H9 (cell line): ENCODE results near the gene SLC24A3. TPM values are rescaled to one million over a fixed set of nuclear protein-coding genes. Genes with fewer than 3 reads are reported as not detected.

ENCODE experiments used
- DNase-seq: peaks from one replicate; pipeline ENCODE4 v3.0.0-alpha.2; 2017
- H2AFZ ChIP-seq: one replicate; pipeline ENCODE4 v1.6.1; 2013; ENCODE audit warnings: mild to moderate bottlenecking, low read length, control low read depth, moderate library complexity
- H2AK5ac ChIP-seq: 2 replicates; pipeline ENCODE4 v1.6.1; 2013; ENCODE audit warnings: low read length, control low read depth, mixed read lengths; ENCODE audit not compliant: insufficient read length
- H2BK120ac ChIP-seq: one replicate; pipeline ENCODE4 v1.6.1; 2013; ENCODE audit warnings: low read depth, mild to moderate bottlenecking, low read length, control low read depth, inconsistent platforms; ENCODE audit not compliant: poor library complexity, severe bottlenecking
- H2BK12ac ChIP-seq: 2 replicates; pipeline ENCODE4 v1.6.1; 2013; ENCODE audit warnings: low read length, control low read depth, mixed read lengths, low read depth; ENCODE audit not compliant: insufficient read length
- H2BK15ac ChIP-seq: 2 replicates; pipeline ENCODE4 v1.6.1; 2013; ENCODE audit warnings: low read depth, low read length, control low read depth
- H2BK20ac ChIP-seq: one replicate; pipeline ENCODE4 v1.6.1; 2013; ENCODE audit warnings: low read depth, mild to moderate bottlenecking, low read length, control low read depth, inconsistent platforms; ENCODE audit not compliant: poor library complexity, severe bottlenecking
- H2BK5ac ChIP-seq: 2 replicates; pipeline ENCODE4 v1.6.1; 2013; ENCODE audit warnings: low read length, control low read depth, mixed read lengths; ENCODE audit not compliant: insufficient read length
- H3K14ac ChIP-seq: 2 replicates; pipeline ENCODE4 v1.6.1; 2013; ENCODE audit warnings: low read length, control low read depth; ENCODE audit not compliant: insufficient read depth
- H3K18ac ChIP-seq: 2 replicates; pipeline ENCODE4 v1.6.1; 2013; ENCODE audit warnings: low read depth, mild to moderate bottlenecking, mixed read lengths, low read length, control low read depth; ENCODE audit not compliant: insufficient read length
- H3K23ac ChIP-seq: 2 replicates; pipeline ENCODE4 v1.6.1; 2013; ENCODE audit warnings: low read length, control low read depth, mixed read lengths, low read depth; ENCODE audit not compliant: insufficient read length
- H3K23me2 ChIP-seq: 2 replicates; pipeline ENCODE4 v1.6.1; 2013; ENCODE audit warnings: low read depth, mild to moderate bottlenecking, mixed read lengths, low read length, control low read depth; ENCODE audit not compliant: insufficient read length, poor library complexity, severe bottlenecking
- H3K27ac ChIP-seq: 2 replicates; pipeline ENCODE4 v1.5.1; 2013; ENCODE audit warnings: low read length, control low read depth, mixed read lengths, low read depth; ENCODE audit not compliant: insufficient read length
- H3K27me3 ChIP-seq: 2 replicates; pipeline ENCODE4 v1.6.1; 2013; ENCODE audit warnings: low read length, control low read depth, inconsistent platforms; ENCODE audit not compliant: insufficient read depth
- H3K4ac ChIP-seq: 2 replicates; pipeline ENCODE4 v1.6.1; 2013; ENCODE audit warnings: low read depth, mild to moderate bottlenecking, control low read depth, inconsistent platforms, low read length, moderate library complexity
- H3K4me1 ChIP-seq: 2 replicates; pipeline ENCODE4 v1.6.1; 2013; ENCODE audit warnings: low read length, control low read depth, inconsistent platforms; ENCODE audit not compliant: insufficient read depth
- H3K4me2 ChIP-seq: 2 replicates; pipeline ENCODE4 v1.6.1; 2013; ENCODE audit warnings: low read length, control low read depth, mixed read lengths; ENCODE audit not compliant: insufficient read length, insufficient read depth
- H3K56ac ChIP-seq: 2 replicates; pipeline ENCODE4 v1.6.1; 2013; ENCODE audit warnings: low read depth, mild to moderate bottlenecking, mixed read lengths, low read length, control low read depth; ENCODE audit not compliant: insufficient read length
- H3K79me1 ChIP-seq: 2 replicates; pipeline ENCODE4 v1.6.1; 2013; ENCODE audit warnings: low read depth, mild to moderate bottlenecking, moderate library complexity, low read length, control low read depth, inconsistent platforms; ENCODE audit not compliant: insufficient read depth, poor library complexity, severe bottlenecking
- H3K79me2 ChIP-seq: 2 replicates; pipeline ENCODE4 v1.6.1; 2013; ENCODE audit warnings: low read length, control low read depth, inconsistent platforms; ENCODE audit not compliant: insufficient read depth
- H3K9ac ChIP-seq: 2 replicates; pipeline ENCODE4 v1.6.1; 2013; ENCODE audit warnings: low read length, control low read depth, mixed read lengths; ENCODE audit not compliant: insufficient read length; ENCODE audit errors: extremely low read depth
- H3K9me3 ChIP-seq: one replicate; pipeline ENCODE4 v1.6.1; 2013; ENCODE audit warnings: low read depth, low read length, inconsistent platforms; ENCODE audit not compliant: control insufficient read depth
- H3T11ph ChIP-seq: one replicate; pipeline ENCODE4 v1.6.1; 2013; ENCODE audit warnings: mild to moderate bottlenecking, low read length, control low read depth, inconsistent platforms
- H4K20me1 ChIP-seq: one replicate; pipeline ENCODE4 v1.6.1; 2013; ENCODE audit not compliant: control insufficient read depth, insufficient read length, insufficient read depth
- H4K5ac ChIP-seq: 2 replicates; pipeline ENCODE4 v1.6.1; 2013; ENCODE audit warnings: low read depth, mild to moderate bottlenecking, mixed read lengths, low read length, control low read depth; ENCODE audit not compliant: insufficient read length
- H4K8ac ChIP-seq: replicated peaks from 2 replicates; pipeline ENCODE4 v1.6.1; 2013; ENCODE audit warnings: low read length, control low read depth, mixed read lengths, low read depth; ENCODE audit not compliant: insufficient read length
- H4K91ac ChIP-seq: 2 replicates; pipeline ENCODE4 v1.6.1; 2013; ENCODE audit warnings: low read depth, mild to moderate bottlenecking, moderate library complexity, mixed read lengths, low read length, control low read depth; ENCODE audit not compliant: insufficient read length
- H3K27ac Mint-ChIP-seq, 3 experiments: 2 replicates in 2 of 3; 3 replicates in 1 of 3; pipeline ENCODE4 v1.8.0; 2020 to 2021; ENCODE audit warnings: mixed read lengths in 3 of 3, mild to moderate bottlenecking in 1 of 3, moderate library complexity in 1 of 3
- H3K27me3 Mint-ChIP-seq: 2 replicates; pipeline ENCODE4 v1.8.0; 2021; ENCODE audit warnings: low read depth, mild to moderate bottlenecking, moderate library complexity, mixed read lengths
- H3K36me3 Mint-ChIP-seq, 3 experiments: 2 replicates in 2 of 3; 3 replicates in 1 of 3; pipeline ENCODE4 v1.8.0; 2020 to 2021; ENCODE audit warnings: low read depth in 3 of 3, mixed read lengths in 3 of 3; ENCODE audit not compliant: insufficient read depth in 1 of 3
- H3K4me1 Mint-ChIP-seq, 2 experiments: 2 replicates each; pipeline ENCODE4 v1.8.0; 2020; ENCODE audit warnings: mixed read lengths in 2 of 2
- H3K4me3 Mint-ChIP-seq, 2 experiments: 2 replicates in 1 of 2; 3 replicates in 1 of 2; pipeline ENCODE4 v1.8.0; 2020 to 2021; ENCODE audit warnings: mild to moderate bottlenecking in 2 of 2, mixed read lengths in 2 of 2, moderate library complexity in 1 of 2
- H3K9me3 Mint-ChIP-seq, 2 experiments: 2 replicates in 1 of 2; 3 replicates in 1 of 2; pipeline ENCODE4 v1.8.0; 2020; ENCODE audit warnings: mild to moderate bottlenecking in 2 of 2, mixed read lengths in 2 of 2, moderate library complexity in 1 of 2
- WGBS: extraction: QIAGEN DNeasy Blood & Tissue Kit; methylation state at CpG from one replicate; pipeline ENCODE4 v1.1.7; 2013; ENCODE audit warnings: missing lambda C conversion rate, low lambda C conversion rate, mixed read lengths; ENCODE audit not compliant: insufficient read length; ENCODE audit errors: extremely low coverage; 5-methylcytosine and 5-hydroxymethylcytosine counted together
- total RNA-seq: library from RNA; stranded (reverse); gene quantifications from 2 replicates; pipeline ENCODE4 v1.2.1, GENCODE V29; 2021
- TF ChIP-seq, protein P1 (sequence below): fragments of 200-600 bp; sonication (generic); conservative IDR thresholded peaks from 3 replicates; pipeline ENCODE4 v1.8.0; 2021; ENCODE audit warnings: antibody characterized with exemption, mild to moderate bottlenecking

Gene SLC24A3
- total RNA-seq, 1 experiment from 2014 or later, result 0.83 TPM

DNA sequence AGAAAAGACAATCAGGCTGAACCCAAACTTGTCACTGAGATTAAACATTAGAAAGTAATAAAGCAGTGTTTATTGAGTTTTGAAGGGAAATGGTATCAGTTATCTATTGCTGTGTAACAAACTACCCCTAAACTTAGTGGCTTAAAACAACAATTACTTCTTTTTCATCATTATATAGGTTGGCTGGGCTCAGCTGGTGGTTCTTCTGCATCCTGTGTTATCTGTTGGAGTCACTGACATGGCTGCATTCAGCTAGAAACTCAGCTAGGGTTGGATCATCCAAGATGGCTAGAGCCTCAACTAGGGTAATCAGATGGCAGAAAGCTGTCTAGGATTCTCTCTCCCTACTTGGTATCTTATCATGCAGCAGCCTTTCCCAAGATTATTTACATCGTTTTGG, 533.1 kb downstream of the SLC24A3 start:
- no peak overlapping the region for H3K14ac ChIP-seq
- no peaks in the 10 kb centered on the region for H3K27me3 ChIP-seq
- no peak overlapping the region for H2BK12ac ChIP-seq
- H3K56ac ChIP-seq, result no peak overlapping the region
- H4K20me1 ChIP-seq, result no peaks in the 10 kb centered on the region
- no peak for DNase-seq
- no peak overlapping the region for H3K4me2 ChIP-seq
- H2BK15ac ChIP-seq, result no peak overlapping the region
- no peak overlapping the region for H3K23ac ChIP-seq
- H3K9ac ChIP-seq, result no peak overlapping the region
- no peak overlapping the region for H2AFZ ChIP-seq
- H3K18ac ChIP-seq, result no peak overlapping the region
- H3K36me3 Mint-ChIP-seq, result peaks cover 0 to 5% (median 3%) of the 10 kb centered on the region in 3 experiments; a peak in 1 of 7 replicates
- no peaks in the 10 kb centered on the region for H3K23me2 ChIP-seq
- TF ChIP-seq, protein P1, sequence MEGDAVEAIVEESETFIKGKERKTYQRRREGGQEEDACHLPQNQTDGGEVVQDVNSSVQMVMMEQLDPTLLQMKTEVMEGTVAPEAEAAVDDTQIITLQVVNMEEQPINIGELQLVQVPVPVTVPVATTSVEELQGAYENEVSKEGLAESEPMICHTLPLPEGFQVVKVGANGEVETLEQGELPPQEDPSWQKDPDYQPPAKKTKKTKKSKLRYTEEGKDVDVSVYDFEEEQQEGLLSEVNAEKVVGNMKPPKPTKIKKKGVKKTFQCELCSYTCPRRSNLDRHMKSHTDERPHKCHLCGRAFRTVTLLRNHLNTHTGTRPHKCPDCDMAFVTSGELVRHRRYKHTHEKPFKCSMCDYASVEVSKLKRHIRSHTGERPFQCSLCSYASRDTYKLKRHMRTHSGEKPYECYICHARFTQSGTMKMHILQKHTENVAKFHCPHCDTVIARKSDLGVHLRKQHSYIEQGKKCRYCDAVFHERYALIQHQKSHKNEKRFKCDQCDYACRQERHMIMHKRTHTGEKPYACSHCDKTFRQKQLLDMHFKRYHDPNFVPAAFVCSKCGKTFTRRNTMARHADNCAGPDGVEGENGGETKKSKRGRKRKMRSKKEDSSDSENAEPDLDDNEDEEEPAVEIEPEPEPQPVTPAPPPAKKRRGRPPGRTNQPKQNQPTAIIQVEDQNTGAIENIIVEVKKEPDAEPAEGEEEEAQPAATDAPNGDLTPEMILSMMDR, result no peak
- H3K27ac ChIP-seq, result no peak overlapping the region
- H3K4me1 Mint-ChIP-seq, result peaks cover 16 to 20% of the 10 kb centered on the region in 2 experiments
- no peak overlapping the region for H2AK5ac ChIP-seq
- H4K91ac ChIP-seq, result no peak overlapping the region
- H3K9me3 ChIP-seq, result no peaks in the 10 kb centered on the region
- no peak overlapping the region for H4K8ac ChIP-seq
- no peak overlapping the region for H3K4ac ChIP-seq
- no peak overlapping the region for H2BK120ac ChIP-seq
- H2BK20ac ChIP-seq, result no peak overlapping the region
- no peaks in the 10 kb centered on the region for H3K79me2 ChIP-seq
- H4K5ac ChIP-seq, result no peak overlapping the region
- no peak overlapping the region for H3T11ph ChIP-seq
- no peak overlapping the region for H3K27ac Mint-ChIP-seq
- no peaks in the 10 kb centered on the region for H3K79me1 ChIP-seq
- no peak overlapping the region for H3K4me3 Mint-ChIP-seq
- H2BK5ac ChIP-seq, result no peak overlapping the region
- H3K4me1 ChIP-seq, result no peaks in the 10 kb centered on the region; the same call in 1 of the 2 replicates
- H3K9me3 Mint-ChIP-seq, result peaks cover 11 to 13% of the 10 kb centered on the region in 2 experiments
- WGBS, result no CpG with 5 or more reads among the region's 1 CpG
- H3K27me3 Mint-ChIP-seq, result peaks cover 6% of the 10 kb centered on the region
